DMS 273 (cell line): ENCODE results near the gene LRIG3.
"Not testable (repeated sequence)": the region's sequence is repeated elsewhere in the genome, so short reads cannot be mapped to it uniquely, and the experiment has no call there.

Source experiments
- DNase-seq: peaks from one replicate; lab custom pipeline; 2025; ENCODE audit not compliant: unreplicated experiment; lab: John Stamatoyannopoulos, UW

Gene LRIG3

GRCh38 chr12:58902726-58903125, 17.6 kb downstream of the LRIG3 start:
- not testable (repeated sequence) for DNase-seq

DNA sequence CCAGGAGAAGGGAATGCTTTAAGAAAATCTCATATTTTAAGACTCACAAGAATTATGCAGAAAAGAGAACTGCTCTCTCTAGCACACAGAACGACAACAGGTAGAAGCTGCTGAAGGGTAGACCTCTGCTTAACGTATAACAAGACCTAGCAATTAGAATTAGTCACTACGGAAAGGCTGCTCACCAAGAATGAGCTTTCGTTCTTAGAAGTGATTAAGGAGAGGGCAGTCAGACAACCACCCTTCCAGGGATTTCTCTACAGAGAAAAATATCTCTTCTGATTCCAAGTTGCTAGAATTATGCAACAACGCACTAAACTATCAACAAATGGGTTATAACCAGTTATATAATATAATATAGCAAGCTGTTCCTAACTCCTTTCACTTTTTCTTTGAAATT, 18.6 kb downstream of the LRIG3 start:
- no peak for DNase-seq

DNA sequence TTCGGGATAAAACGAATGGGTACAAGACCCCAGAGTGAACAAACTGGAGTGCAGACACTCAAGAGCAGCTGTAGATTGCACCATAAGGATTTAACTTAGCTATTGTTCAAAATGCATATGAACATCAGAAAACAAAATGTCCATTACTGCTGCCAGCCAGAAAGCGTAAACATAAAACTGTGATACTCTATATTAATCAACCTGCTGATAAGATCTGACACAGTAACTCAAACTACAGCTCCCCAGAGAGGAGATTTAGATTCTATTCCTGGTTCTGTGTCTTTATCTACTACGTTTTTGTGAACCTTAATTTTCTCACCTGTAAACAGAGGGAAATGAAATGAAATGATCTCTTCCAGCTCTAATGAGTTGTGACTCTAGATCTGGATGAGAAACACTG, 22.3 kb downstream of the LRIG3 start:
- DNase-seq, result no peak

- DNase-seq, result no peak
These were observed 24.0 kb downstream of the LRIG3 start for GRCh38 chr12:58896278-58896677.

DNA sequence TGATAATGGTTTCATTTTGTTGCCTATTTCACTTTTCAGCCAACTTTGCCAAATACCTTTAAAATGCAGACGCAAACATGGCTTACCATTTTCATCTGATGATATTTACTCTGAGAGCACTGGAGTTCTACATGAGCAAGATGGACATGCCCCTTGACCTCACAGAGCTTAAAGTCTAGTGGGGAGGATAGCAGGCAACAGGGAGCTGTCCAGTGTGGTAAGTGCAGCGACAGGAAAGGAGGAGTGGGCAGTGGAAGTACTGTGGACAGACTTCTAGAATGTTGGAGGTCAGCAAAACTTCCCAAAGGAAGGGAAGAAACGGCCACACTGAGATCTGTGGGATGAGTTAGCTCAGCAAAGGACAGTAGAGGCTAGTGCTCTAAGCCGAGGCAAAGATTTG, 25.3 kb downstream of the LRIG3 start:
- DNase-seq, result no peak

GRCh38 chr12:58894040-58894439, 26.3 kb downstream of the LRIG3 start:
- no peak for DNase-seq

GRCh38 chr12:58893495-58893894, 26.8 kb downstream of the LRIG3 start:
- DNase-seq, result no peak

DNA sequence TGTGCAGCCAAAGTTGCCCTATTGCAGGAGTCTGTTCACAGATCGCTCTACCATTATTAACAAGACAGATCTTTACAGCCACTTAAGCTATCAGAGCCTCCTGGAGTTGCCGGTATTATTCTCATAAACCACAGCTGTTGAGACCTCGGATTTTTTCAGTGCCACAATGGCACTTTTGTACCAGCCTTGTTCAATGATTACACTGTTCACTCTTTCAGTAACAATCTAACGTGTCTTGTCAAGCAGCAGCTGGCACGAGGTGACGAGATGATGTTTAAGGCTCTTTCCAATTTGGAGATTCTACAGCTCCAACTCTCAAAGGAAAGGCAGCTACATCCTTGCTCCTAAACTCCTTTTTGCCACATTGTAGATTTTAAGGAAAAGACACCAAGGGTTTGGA, 30.7 kb downstream of the LRIG3 start:
- peak; percentile 3 for DNase-seq

GRCh38 chr12:58888131-58888783, 32.0 kb downstream of the LRIG3 start:
- peak; percentile 70 for DNase-seq

DNA sequence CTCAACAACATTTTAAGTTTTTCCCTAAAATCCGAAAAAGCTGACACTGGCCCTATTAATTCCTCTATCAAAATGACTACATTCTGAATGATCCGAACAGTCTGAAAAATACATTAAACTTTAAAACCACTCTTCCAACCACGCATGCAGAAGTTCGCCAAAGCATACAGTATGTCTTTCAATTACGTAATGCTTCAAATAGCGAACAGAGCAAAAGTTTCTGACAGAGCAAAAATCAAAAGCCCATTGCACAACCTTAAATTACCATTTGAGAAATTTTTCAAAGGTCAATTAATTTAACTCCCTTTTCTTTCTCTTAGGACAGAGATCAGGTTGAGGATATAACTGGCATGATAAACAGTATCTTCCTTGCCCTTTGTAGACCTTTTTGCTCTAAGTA, 33.2 kb downstream of the LRIG3 start:
- DNase-seq, result no peak

- DNase-seq, result no peak
These were observed 33.8 kb downstream of the LRIG3 start for GRCh38 chr12:58886474-58886873.

- no peak for DNase-seq
These were observed 35.4 kb downstream of the LRIG3 start for GRCh38 chr12:58884916-58885315.

- DNase-seq, result no peak
These were observed 36.5 kb downstream of the LRIG3 start for GRCh38 chr12:58883576-58884334.

DNA sequence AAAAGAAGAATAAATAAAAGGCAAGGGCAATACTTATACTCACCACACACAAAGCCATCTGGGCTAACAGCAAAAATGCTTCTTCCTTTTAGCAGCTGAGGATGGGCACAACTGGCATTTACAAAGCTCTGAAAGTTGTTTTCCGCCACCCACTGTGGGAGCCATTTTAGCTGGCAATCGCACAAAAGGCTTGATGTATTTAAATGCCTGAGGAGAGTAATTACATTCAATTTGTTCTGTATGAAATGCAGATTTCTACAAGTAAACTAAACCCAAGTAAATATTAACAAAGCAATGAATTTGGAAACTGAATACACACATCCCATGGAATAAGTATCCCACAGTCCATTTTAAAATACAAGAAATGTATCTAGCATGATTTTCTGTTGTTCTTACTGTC, 37.5 kb downstream of the LRIG3 start:
- DNase-seq, result no peak

DNA sequence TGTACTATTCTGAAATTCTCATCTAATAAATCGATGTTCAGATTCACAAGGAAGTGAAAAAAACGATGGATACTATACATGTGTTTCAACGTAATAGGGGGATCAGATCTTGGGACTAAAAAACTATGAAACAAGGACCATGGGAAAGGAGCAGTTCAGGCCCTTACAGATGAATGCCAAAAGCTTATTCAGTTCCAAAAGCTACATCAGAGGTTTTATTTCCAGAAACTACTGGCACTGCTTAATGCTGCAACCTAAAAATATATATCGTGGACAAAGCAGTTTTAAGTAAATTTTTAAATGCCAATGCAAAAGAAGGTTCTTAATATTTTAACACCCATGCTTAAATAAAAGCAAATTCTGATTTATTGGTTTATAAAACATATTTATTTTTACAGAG, 38.5 kb downstream of the LRIG3 start:
- DNase-seq, result no peak

GRCh38 chr12:58880639-58881038, 39.7 kb downstream of the LRIG3 start:
- DNase-seq, result no peak

GRCh38 chr12:58877243-58877743, 43.0 kb downstream of the LRIG3 start:
- no peak for DNase-seq

GRCh38 chr12:58873496-58873895, 46.8 kb downstream of the LRIG3 start:
- no peak for DNase-seq

DNA sequence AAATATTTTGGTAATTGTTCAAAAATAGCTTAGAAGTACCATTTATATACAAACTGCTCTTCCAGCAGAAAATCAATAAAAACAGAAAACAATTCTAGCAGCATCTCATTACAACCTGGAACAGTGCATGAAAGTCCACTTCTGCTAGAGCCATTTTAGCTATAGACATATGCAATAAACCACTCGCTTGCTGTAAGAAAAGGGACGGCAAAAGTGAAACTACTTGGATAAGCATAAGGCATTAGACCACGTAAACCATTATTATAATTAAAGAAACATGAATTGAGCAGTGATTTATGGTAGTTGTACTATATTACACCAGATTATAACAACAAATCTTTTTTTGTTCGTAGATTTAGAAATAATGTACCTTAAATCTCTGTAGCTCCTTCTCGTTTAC, 48.7 kb downstream of the LRIG3 start:
- no peak for DNase-seq

DNA sequence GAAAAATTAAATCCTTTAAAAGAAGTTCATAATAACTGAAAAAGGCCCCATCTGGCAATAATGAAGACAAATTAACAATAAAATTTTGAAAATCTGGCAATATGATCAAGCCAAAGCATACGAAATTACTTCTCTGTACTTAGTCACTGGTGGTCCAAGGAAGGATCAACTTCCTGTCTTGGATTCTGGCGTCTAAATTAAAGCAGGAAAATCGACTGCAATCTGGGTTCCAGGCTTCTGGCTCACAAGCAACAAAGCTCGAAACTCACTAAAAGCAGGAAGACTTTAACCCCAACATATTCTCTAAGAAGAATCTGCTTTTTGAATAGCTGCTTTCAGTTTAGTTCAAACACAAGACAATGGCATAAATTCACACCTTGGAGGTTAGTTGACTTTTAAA, 49.7 kb downstream of the LRIG3 start:
- DNase-seq, result no peak

- DNase-seq, result no peak
These were observed 59.5 kb downstream of the LRIG3 start for GRCh38 chr12:58860788-58861240.

GRCh38 chr12:58860056-58860787, 60.1 kb downstream of the LRIG3 start:
- DNase-seq, result no peak
